ENCODE results near the gene PEX1.
"Not testable (repeated sequence)": the region's sequence is repeated elsewhere in the genome, so short reads cannot be mapped to it uniquely, and the experiment has no call there.

Gene PEX1

GRCh38 chr7:92543542-92543941 lies 15.2 kb upstream of the PEX1 start:
- H3K4me3 ChIP-seq (ENCODE audit: low read depth, low read length); POLR2A ChIA-PET; H3K36me3 ChIP-seq (ENCODE audit: control insufficient read depth in 2 of 2, insufficient read depth in 1 of 2, low read length in 2 of 2); H3K27ac ChIP-seq (ENCODE audit: extremely low read depth, low read depth, low read length); H3K9me3 ChIP-seq (ENCODE audit: control insufficient read depth, insufficient read depth, low read depth, low read length); H3K4me1 ChIP-seq (ENCODE audit: control insufficient read depth, insufficient read depth, low read length): not testable (repeated sequence)
- CTCF ChIA-PET: interaction anchor here (0.6 to 1.2 kb wide), 3 partner anchors 15 to 475 kb away, joined by 3 to 4 read pairs (median 3); partner anchors contain the start of gene RBM48
- peak; percentile 85 for TF ChIP-seq ZNF146 (tag by site-specific recombination; IDR thresholded peaks at IDR 0.05)

DNA sequence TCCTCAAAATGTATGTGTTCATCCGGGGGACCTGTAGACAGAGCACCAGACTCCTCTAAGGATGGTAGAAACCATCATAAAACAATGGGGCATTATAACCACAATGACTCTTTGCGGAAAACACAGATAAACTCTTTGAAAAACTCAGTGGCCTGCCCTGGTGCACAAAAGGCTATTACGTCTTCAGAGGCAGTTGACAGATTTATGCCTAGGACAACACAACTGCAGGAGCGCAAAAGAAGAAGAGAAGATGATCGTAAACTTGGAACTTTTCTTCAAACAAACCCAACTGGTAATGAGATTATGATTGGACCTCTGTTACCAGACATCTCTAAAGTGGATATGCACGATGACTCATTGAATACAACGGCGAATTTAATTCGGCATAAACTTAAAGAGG lies 6.3 kb upstream of the PEX1 start:
- peaks cover 13% of the 10 kb centered on the region; the same call in 1 of the 2 replicates for H3K4me1 ChIP-seq (ENCODE audit: control insufficient read depth, insufficient read depth, low read length)
- no peak overlapping the region for H3K4me3 ChIP-seq (ENCODE audit: low read depth, low read length)
- POLR2A ChIA-PET: no interaction called here
- peak overlapping the region; percentile 20 for H3K27ac ChIP-seq (ENCODE audit: extremely low read depth, low read depth, low read length)
- CTCF ChIA-PET: interaction anchor here (0.9 kb wide), 1 partner anchor 56 kb away, joined by 3 read pairs; no protein-coding TSS in a partner anchor
- no peaks in the 10 kb centered on the region for H3K9me3 ChIP-seq (ENCODE audit: control insufficient read depth, insufficient read depth, low read depth, low read length)
- peaks cover 58 to 81% of the 10 kb centered on the region in 2 experiments for H3K36me3 ChIP-seq (ENCODE audit: control insufficient read depth in 2 of 2, insufficient read depth in 1 of 2, low read length in 2 of 2)
- TF ChIP-seq ZNF248 (tag by site-specific recombination; IDR thresholded peaks at IDR 0.05) (no peak), HIC1 (tag by site-specific recombination; IDR thresholded peaks at IDR 0.05) (peak; percentile 31; the same call in 1 of the 2 replicates), ZSCAN5A (tag by site-specific recombination; IDR thresholded peaks at IDR 0.05) (no peak), ZNF175 (tag by site-specific recombination; IDR thresholded peaks at IDR 0.05) (no peak), ZNF311 (tag by site-specific recombination; IDR thresholded peaks at IDR 0.05; ENCODE audit: borderline replicate concordance) (no peak), ZNF623 (tag by site-specific recombination; IDR thresholded peaks at IDR 0.05) (no peak), ZFP3 (tag by site-specific recombination; IDR thresholded peaks at IDR 0.05; ENCODE audit: low read depth) (no peak), ZSCAN30 (tag by site-specific recombination; IDR thresholded peaks at IDR 0.05) (peak; percentile 82), ZBTB44 (tag by site-specific recombination; IDR thresholded peaks at IDR 0.05) (no peak; the same call in 1 of the 2 replicates), YY2 (tag by site-specific recombination; IDR thresholded peaks at IDR 0.05) (no peak), ZNF624 (tag by site-specific recombination; IDR thresholded peaks at IDR 0.05) (no peak), WT1 (tag by site-specific recombination; IDR thresholded peaks at IDR 0.05) (peak; percentile 81), GLIS1 (tag by site-specific recombination; IDR thresholded peaks at IDR 0.05) (0 out of 2 replicates have a peak, but pooled peaks have one; percentile 47), ZNF626 (tag by site-specific recombination; IDR thresholded peaks at IDR 0.05) (no peak), ZNF112 (tag by site-specific recombination; IDR thresholded peaks at IDR 0.05) (no peak), ZNF785 (tag by site-specific recombination; IDR thresholded peaks at IDR 0.05) (no peak), ZNF341 (tag by site-specific recombination; IDR thresholded peaks at IDR 0.05; ENCODE audit: low read depth) (no peak), ZNF354C (tag by site-specific recombination; IDR thresholded peaks at IDR 0.05; ENCODE audit: borderline replicate concordance, low read depth) (no peak), ZBTB1 (tag by site-specific recombination; IDR thresholded peaks at IDR 0.05) (no peak), BCL6B (tag by site-specific recombination; IDR thresholded peaks at IDR 0.05) (no peak)
- TF ChIP-seq, protein P1, sequence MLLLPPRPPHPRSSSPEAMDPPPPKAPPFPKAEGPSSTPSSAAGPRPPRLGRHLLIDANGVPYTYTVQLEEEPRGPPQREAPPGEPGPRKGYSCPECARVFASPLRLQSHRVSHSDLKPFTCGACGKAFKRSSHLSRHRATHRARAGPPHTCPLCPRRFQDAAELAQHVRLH (tag by site-specific recombination; IDR thresholded peaks at IDR 0.05): peak; percentile 68; the same call in 1 of the 2 replicates
- TF ChIP-seq, protein P2, sequence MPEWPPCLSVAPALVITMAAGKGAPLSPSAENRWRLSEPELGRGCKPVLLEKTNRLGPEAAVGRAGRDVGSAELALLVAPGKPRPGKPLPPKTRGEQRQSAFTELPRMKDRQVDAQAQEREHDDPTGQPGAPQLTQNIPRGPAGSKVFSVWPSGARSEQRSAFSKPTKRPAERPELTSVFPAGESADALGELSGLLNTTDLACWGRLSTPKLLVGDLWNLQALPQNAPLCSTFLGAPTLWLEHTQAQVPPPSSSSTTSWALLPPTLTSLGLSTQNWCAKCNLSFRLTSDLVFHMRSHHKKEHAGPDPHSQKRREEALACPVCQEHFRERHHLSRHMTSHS (tag by site-specific recombination; IDR thresholded peaks at IDR 0.05): no peak
- TF ChIP-seq, protein P3, sequence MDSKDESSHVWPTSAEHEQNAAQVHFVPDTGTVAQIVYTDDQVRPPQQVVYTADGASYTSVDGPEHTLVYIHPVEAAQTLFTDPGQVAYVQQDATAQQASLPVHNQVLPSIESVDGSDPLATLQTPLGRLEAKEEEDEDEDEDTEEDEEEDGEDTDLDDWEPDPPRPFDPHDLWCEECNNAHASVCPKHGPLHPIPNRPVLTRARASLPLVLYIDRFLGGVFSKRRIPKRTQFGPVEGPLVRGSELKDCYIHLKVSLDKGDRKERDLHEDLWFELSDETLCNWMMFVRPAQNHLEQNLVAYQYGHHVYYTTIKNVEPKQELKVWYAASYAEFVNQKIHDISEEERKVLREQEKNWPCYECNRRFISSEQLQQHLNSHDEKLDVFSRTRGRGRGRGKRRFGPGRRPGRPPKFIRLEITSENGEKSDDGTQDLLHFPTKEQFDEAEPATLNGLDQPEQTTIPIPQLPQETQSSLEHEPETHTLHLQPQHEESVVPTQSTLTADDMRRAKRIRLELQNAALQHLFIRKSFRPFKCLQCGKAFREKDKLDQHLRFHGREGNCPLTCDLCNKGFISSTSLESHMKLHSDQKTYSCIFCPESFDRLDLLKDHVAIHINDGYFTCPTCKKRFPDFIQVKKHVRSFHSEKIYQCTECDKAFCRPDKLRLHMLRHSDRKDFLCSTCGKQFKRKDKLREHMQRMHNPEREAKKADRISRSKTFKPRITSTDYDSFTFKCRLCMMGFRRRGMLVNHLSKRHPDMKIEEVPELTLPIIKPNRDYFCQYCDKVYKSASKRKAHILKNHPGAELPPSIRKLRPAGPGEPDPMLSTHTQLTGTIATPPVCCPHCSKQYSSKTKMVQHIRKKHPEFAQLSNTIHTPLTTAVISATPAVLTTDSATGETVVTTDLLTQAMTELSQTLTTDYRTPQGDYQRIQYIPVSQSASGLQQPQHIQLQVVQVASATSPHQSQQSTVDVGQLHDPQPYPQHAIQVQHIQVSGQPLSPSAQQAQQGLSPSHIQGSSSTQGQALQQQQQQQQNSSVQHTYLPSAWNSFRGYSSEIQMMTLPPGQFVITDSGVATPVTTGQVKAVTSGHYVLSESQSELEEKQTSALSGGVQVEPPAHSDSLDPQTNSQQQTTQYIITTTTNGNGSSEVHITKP (tag by site-specific recombination; IDR thresholded peaks at IDR 0.05): peak; percentile 88
